AG04450 (cell line): ENCODE results near the gene GSTA5. TPM values are rescaled to one million over a fixed set of nuclear protein-coding genes. Genes with fewer than 3 reads are reported as not detected.
"Not testable (repeated sequence)": the region's sequence is repeated elsewhere in the genome, so short reads cannot be mapped to it uniquely, and the experiment has no call there.

Experiments
- CTCF ChIA-PET: fragments of 300-600, 350-600 bp; formaldehyde crosslinking; extraction: SDS; loops from one replicate; lab custom pipeline; 2022; ENCODE audit warnings: antibody characterized with exemption, inconsistent platforms; lab: Charles Lee
- POLR2A ChIA-PET: fragments of 350-600 bp; formaldehyde crosslinking; extraction: SDS; loops from one replicate; lab custom pipeline; 2021; ENCODE audit warnings: antibody characterized with exemption, inconsistent platforms; lab: Yijun Ruan, JAX
- DNase-seq: peaks from one replicate; pipeline ENCODE4 v3.0.0-alpha.2; 2011; ENCODE audit warnings: low read depth, low spot score
- H3K27ac ChIP-seq: one replicate; pipeline ENCODE4 v1.5.1; 2012; ENCODE audit warnings: low read depth, low read length, control low read depth
- H3K27me3 ChIP-seq: one replicate; pipeline ENCODE4 v1.6.0; 2012; ENCODE audit warnings: low read length; ENCODE audit not compliant: control insufficient read depth, insufficient read depth
- H3K4me3 ChIP-seq: 2 replicates; pipeline ENCODE4 v1.5.1; 2011; ENCODE audit warnings: mild to moderate bottlenecking, low read depth, low read length, control low read depth
- H3K9me3 ChIP-seq: 2 replicates; pipeline ENCODE4 v1.5.1; 2012; ENCODE audit warnings: low read length; ENCODE audit not compliant: control insufficient read depth, insufficient read depth
- CTCF ChIP-seq: IDR thresholded peaks from 2 replicates; pipeline ENCODE4 v1.5.1; 2011; ENCODE audit warnings: low read depth, low read length, control low read depth, inconsistent platforms
- polyA plus RNA-seq: library from polyadenylated mRNA; depleted of rRNA; stranded (reverse); fragments of >200 nt; gene quantifications from 2 replicates; pipeline ENCODE4 v1.2.3, GENCODE V29; 2011

Gene GSTA5
- polyA plus RNA-seq, 1 experiment = not detected

GRCh38 chr6:52871621-52872020, 31.0 kb upstream of the GSTA5 start:
- Histone ChIP-seq H3K9me3 (no peaks in the 10 kb centered on the region), H3K27ac (no peak overlapping the region), H3K4me3 (no peak overlapping the region), H3K27me3 (peaks cover 9% of the 10 kb centered on the region)
- TF ChIP-seq CTCF = no peak
- DNase-seq = no peak
- ChIA-PET POLR2A (no interaction called here), CTCF (interaction anchor here (1.0 to 1.1 kb wide), 2 partner anchors 10 to 472 kb away, joined by 3 to 4 read pairs; no protein-coding TSS in a partner anchor)

GRCh38 chr6:52870335-52871091, 29.9 kb upstream of the GSTA5 start:
- H3K9me3 ChIP-seq, H3K4me3 ChIP-seq, H3K27me3 ChIP-seq, POLR2A ChIA-PET, CTCF ChIA-PET, H3K27ac ChIP-seq, DNase-seq: not testable (repeated sequence)

- H3K27ac ChIP-seq, CTCF ChIA-PET, H3K4me3 ChIP-seq, DNase-seq, H3K27me3 ChIP-seq, H3K9me3 ChIP-seq, POLR2A ChIA-PET: not testable (repeated sequence)
Observed at GRCh38 chr6:52868899-52869298, 28.3 kb upstream of the GSTA5 start.

DNA sequence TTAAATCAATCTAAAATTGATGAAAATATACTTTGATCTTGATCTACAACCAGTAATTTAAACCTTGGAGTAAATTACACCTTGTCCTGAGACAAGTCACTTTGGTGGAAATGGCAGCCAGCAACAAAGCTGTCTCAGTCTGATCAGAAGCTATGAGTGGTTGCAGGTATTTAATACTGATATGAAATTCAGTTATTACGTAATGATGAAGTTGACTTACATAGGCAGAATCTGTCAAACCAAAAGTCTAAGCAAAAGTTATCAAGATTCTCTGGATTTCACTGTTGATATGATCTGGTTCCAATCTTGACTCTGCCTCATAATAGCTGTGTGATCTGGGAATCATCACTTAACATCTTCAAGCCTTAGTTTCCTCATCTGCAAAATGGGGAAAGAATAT, 27.6 kb upstream of the GSTA5 start:
- no peak overlapping the region for H3K4me3 ChIP-seq
- ChIA-PET POLR2A (no interaction called here), CTCF (no interaction called here)
- peaks cover 3% of the 10 kb centered on the region for H3K27me3 ChIP-seq
- no peak for DNase-seq
- H3K27ac ChIP-seq = no peak overlapping the region
- TF ChIP-seq CTCF = no peak
- no peaks in the 10 kb centered on the region for H3K9me3 ChIP-seq

DNA sequence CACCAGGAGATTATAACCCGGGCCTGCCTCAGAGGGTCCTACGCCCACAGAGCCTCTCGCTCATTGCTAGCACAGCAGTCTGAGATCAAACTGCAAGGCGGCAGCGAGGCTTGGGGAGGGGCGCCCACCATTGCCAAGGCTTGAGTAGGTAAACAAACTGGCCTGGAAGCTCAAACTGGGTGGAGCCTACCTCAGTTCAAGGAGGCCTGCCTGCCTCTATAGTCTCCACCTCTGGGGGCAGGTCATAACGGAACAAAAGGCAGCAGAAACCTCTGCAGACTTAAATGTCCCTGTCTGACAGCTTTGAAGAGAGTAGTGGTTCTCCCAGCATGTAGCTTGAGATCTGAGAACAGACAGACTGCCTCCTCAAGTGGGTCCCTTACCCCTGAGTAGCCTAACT, 20.5 kb upstream of the GSTA5 start:
- POLR2A ChIA-PET, H3K27me3 ChIP-seq, H3K27ac ChIP-seq, H3K4me3 ChIP-seq, H3K9me3 ChIP-seq, CTCF ChIA-PET, DNase-seq: not testable (repeated sequence)

- Histone ChIP-seq H3K27me3 (peaks cover 3% of the 10 kb centered on the region), H3K9me3 (no peaks in the 10 kb centered on the region), H3K27ac (no peak overlapping the region), H3K4me3 (no peak overlapping the region)
- no peak for DNase-seq
- POLR2A ChIA-PET = no interaction called here
- CTCF ChIA-PET = no interaction called here
- no peak for TF ChIP-seq CTCF
Observed at GRCh38 chr6:52858416-52858815, 17.8 kb upstream of the GSTA5 start.

DNA sequence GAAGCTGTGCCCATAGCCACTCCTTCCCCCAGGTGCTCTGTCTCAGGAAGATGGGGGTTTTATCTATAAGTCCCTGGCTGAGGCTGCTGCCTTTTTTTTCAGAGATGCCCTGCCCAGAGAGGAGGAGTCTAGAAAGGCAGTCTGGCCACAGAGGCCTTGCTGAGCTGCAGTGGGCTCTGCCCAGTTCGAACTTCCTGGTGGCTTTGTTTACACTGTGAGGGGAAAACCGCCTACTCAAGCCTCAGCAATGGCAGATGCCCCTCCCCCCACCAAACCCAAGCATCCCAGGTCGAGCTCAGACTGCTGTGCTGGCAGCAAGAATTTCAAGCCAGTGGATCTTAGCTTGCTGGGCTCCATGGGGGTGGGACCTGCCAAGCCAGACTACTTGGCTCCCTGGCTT, 15.5 kb upstream of the GSTA5 start:
- DNase-seq, H3K9me3 ChIP-seq, H3K4me3 ChIP-seq, CTCF ChIA-PET, H3K27me3 ChIP-seq, H3K27ac ChIP-seq: not testable (repeated sequence)
- POLR2A ChIA-PET = interaction anchor here (0.7 kb wide), 2 partner anchors 80 to 306 kb away, joined by 3 read pairs; no protein-coding TSS in a partner anchor
